SU-DHL-6 (cell line): ENCODE measurements around the gene MAP2K4.

ENCODE experiments used
- CTCF ChIP-seq: fragments of 200-600 bp; sonication (generic); IDR thresholded peaks from one replicate; pipeline ENCODE4 v1.5.1; 2017; ENCODE audit warnings: antibody characterized with exemption, mild to moderate bottlenecking, low read length, moderate library complexity; ENCODE audit not compliant: insufficient read depth, poor library complexity, severe bottlenecking
- EZH2phosphoT487 ChIP-seq: fragments of 200-600 bp; sonication (generic), shearing (Covaris generic); conservative IDR thresholded peaks from 2 replicates; pipeline ENCODE4 v1.6.1; 2018; ENCODE audit warnings: mild to moderate bottlenecking, antibody characterized with exemption, low read length, moderate library complexity, mixed read lengths

GRCh38 chr17:12133183-12133582, 112.5 kb downstream of the MAP2K4 start:
- TF ChIP-seq CTCF (no peak), EZH2phosphoT487 (no peak)
